Endothelial cell of umbilical vein (primary cell): Measurements from ENCODE around the gene CLIC5. TPM values are rescaled to one million over a fixed set of nuclear protein-coding genes. Genes with fewer than 3 reads are reported as not detected.

Experiments
- BruUV-seq: library from RNA; stranded (reverse); fragments of 400-500 nt; replicated peaks from 2 replicates; lab custom pipeline; 2021; lab: Mats Ljungman, UMichigan
- CTCF ChIA-PET: fragments of 300-600, 350-600 bp; sonication (Branson Sonifier 250); formaldehyde crosslinking; loops from one replicate; lab custom pipeline; 2021; ENCODE audit warnings: antibody characterized with exemption, inconsistent platforms; lab: Charles Lee
- POLR2A ChIA-PET: fragments of 300-600, 350-600 bp; sonication (Branson Sonifier 250); formaldehyde crosslinking; loops from one replicate; lab custom pipeline; 2021; ENCODE audit warnings: antibody characterized with exemption, inconsistent platforms; lab: Charles Lee
- DNase-seq: peaks from one replicate; pipeline ENCODE4 v3.0.0-alpha.2; 2011; ENCODE audit warnings: low read depth, low spot score
- FAIRE-seq: peaks from 2 replicates; lab custom pipeline; 2011; peaks lifted over from hg19 to GRCh38; lab: Jason Lieb, UNC
- H2AFZ ChIP-seq: 2 replicates; pipeline ENCODE4 v1.6.0; 2012; ENCODE audit warnings: low read depth, low read length, control low read depth, inconsistent platforms
- H3K27ac ChIP-seq: 2 replicates; pipeline ENCODE4 v1.5.1; 2011; ENCODE audit warnings: low read depth, mild to moderate bottlenecking, control low read depth, low read length, moderate library complexity; ENCODE audit not compliant: insufficient read depth
- H3K27me3 ChIP-seq, 2 experiments: 2 replicates each; pipeline versions ENCODE4 v1.6.0 to v1.6.1; 2011; ENCODE audit warnings: low read length in 2 of 2, mixed read lengths in 1 of 2; ENCODE audit not compliant: control insufficient read depth in 2 of 2, insufficient read depth in 2 of 2
- H3K36me3 ChIP-seq, 2 experiments: 2 replicates in 1 of 2; 3 replicates in 1 of 2; pipeline ENCODE4 v1.5.1; 2011; ENCODE audit warnings: low read length in 2 of 2, mild to moderate bottlenecking in 1 of 2, moderate library complexity in 1 of 2; ENCODE audit not compliant: control insufficient read depth in 2 of 2, insufficient read depth in 2 of 2; ENCODE audit errors: extremely low read depth in 1 of 2
- H3K4me1 ChIP-seq: 3 replicates; pipeline ENCODE4 v1.5.1; 2011; ENCODE audit warnings: mild to moderate bottlenecking, low read length; ENCODE audit not compliant: control insufficient read depth, insufficient read depth; ENCODE audit errors: extremely low read depth
- H3K4me2 ChIP-seq: 2 replicates; pipeline ENCODE4 v1.6.1; 2011; ENCODE audit warnings: low read length, control low read depth, mixed read lengths; ENCODE audit not compliant: insufficient read depth
- H3K4me3 ChIP-seq, 3 experiments: fragments of 200-600 bp in 1 of 3; sonication (generic), shearing (Covaris generic) in 1 of 3; replicated peaks in 1 of 3; 2 replicates each; pipeline ENCODE4 v1.5.1; 2011 to 2016; ENCODE audit warnings: control low read depth in 3 of 3, low read length in 3 of 3, mild to moderate bottlenecking in 2 of 3, inconsistent platforms in 1 of 3, low read depth in 1 of 3, moderate library complexity in 1 of 3; ENCODE audit not compliant: insufficient read depth in 1 of 3
- H3K79me2 ChIP-seq: 2 replicates; pipeline ENCODE4 v1.6.0; 2012; ENCODE audit warnings: low read length, inconsistent platforms; ENCODE audit not compliant: control insufficient read depth, insufficient read depth
- H3K9ac ChIP-seq: replicated peaks from 2 replicates; pipeline ENCODE3; 2011; ENCODE audit warnings: low read length, control low read depth; ENCODE audit not compliant: insufficient read depth; ENCODE audit errors: extremely low read depth
- H3K9me1 ChIP-seq: replicated peaks from 3 replicates; pipeline ENCODE4 v1.6.0; 2011; ENCODE audit warnings: mild to moderate bottlenecking, low read length; ENCODE audit not compliant: control insufficient read depth, insufficient read depth; ENCODE audit errors: extremely low read depth
- H3K9me3 ChIP-seq: replicated peaks from 2 replicates; pipeline ENCODE4 v1.5.1; 2012; ENCODE audit warnings: low read length, inconsistent platforms; ENCODE audit not compliant: control insufficient read depth, insufficient read depth
- H4K20me1 ChIP-seq: replicated peaks from 2 replicates; pipeline ENCODE3; 2011; ENCODE audit warnings: mild to moderate bottlenecking, low read length; ENCODE audit not compliant: control insufficient read depth, insufficient read depth; ENCODE audit errors: extremely low read depth
- CTCF ChIP-seq, 2 donors: IDR thresholded peaks; 1 replicate in 1 of 2; 2 replicates in 1 of 2; pipeline ENCODE4 v1.5.1; 2011; ENCODE audit warnings: low read length in 2 of 2, mild to moderate bottlenecking in 2 of 2, moderate library complexity in 2 of 2, control low read depth in 1 of 2, inconsistent platforms in 1 of 2, low read depth in 1 of 2; ENCODE audit not compliant: insufficient read depth in 1 of 2; ENCODE audit errors: extremely low read depth in 1 of 2
- EZH2 ChIP-seq: IDR thresholded peaks from 2 replicates; pipeline ENCODE4 v1.6.1; 2012; ENCODE audit warnings: borderline replicate concordance, low read depth, mild to moderate bottlenecking, moderate library complexity, low read length, inconsistent platforms; ENCODE audit not compliant: severe bottlenecking
- FOS ChIP-seq: IDR thresholded peaks from 2 replicates; pipeline ENCODE4 v1.6.1; 2011; ENCODE audit warnings: mild to moderate bottlenecking, low read length, moderate library complexity, borderline replicate concordance; ENCODE audit not compliant: insufficient read depth
- GATA2 ChIP-seq: IDR thresholded peaks from 2 replicates; pipeline ENCODE4 v1.7.0; 2011; ENCODE audit warnings: low read depth, mild to moderate bottlenecking, moderate library complexity, mixed read lengths, low read length; ENCODE audit not compliant: insufficient read length, insufficient read depth
- JUN ChIP-seq: IDR thresholded peaks from 2 replicates; pipeline ENCODE4 v1.6.1; 2011; ENCODE audit warnings: borderline replicate concordance, low read depth; ENCODE audit not compliant: insufficient read length, insufficient read depth
- MAX ChIP-seq: IDR thresholded peaks from 2 replicates; pipeline ENCODE4 v1.6.1; 2011; ENCODE audit not compliant: insufficient read depth, insufficient read length
- MYC ChIP-seq: IDR thresholded peaks from one replicate; pipeline ENCODE4 v1.6.1; 2011; ENCODE audit warnings: mild to moderate bottlenecking, low read depth, low read length
- POLR2A ChIP-seq: IDR thresholded peaks from 2 replicates; pipeline ENCODE4 v1.6.1; 2012; ENCODE audit warnings: low read depth, mild to moderate bottlenecking, control low read depth, low read length
- POLR2AphosphoS5 ChIP-seq: IDR thresholded peaks from 2 replicates; pipeline ENCODE4 v1.6.1; 2012; ENCODE audit warnings: low read depth, mild to moderate bottlenecking, control low read depth, low read length, moderate library complexity; ENCODE audit not compliant: insufficient read depth
- dilution Hi-C: fragments of 300-500 bp; cut with MboI; formaldehyde crosslinking; loops from one replicate; pipeline ENCODE4 v1.15.0; 2019; ENCODE audit warnings: low sequenced_read_pairs; ENCODE audit not compliant: extremely low pct_ligation_motif_present
- intact Hi-C: fragments of 100-400 bp; cut with micrococcal nuclease; formaldehyde crosslinking; loops from one replicate; pipeline ENCODE4 v1.10.0; 2022
- polyA plus RNA-seq, 4 experiments: library from polyadenylated mRNA; depleted of rRNA in 3 of 4; stranded (reverse) in 3 of 4; unstranded in 1 of 4; fragments of >200 nt; gene quantifications; 2 replicates each; pipeline versions ENCODE4 v1.2.1 to v1.2.3, GENCODE V29; 2011 to 2012; ENCODE audit warnings: missing spikeins in 1 of 4
- total RNA-seq: library from RNA; stranded (reverse); gene quantifications from 2 replicates; pipeline ENCODE4 v1.2.3, GENCODE V29; 2021

Gene CLIC5
- total and polyA plus RNA-seq, 2 donors (not counting 3 experiments of a cell fraction or from before 2014, with no cell fraction given), result 0.07 TPM; not detected in 1

GRCh38 chr6:46040288-46040687, 24.6 kb upstream of the CLIC5 start:
- POLR2A ChIA-PET, result no interaction called here
- intact Hi-C loops (loop anchor here (5.0 to 10.0 kb wide), 4 partner anchors 145 to 1225 kb away; partner anchors contain the start of genes CYP39A1 and SLC25A27), dilution Hi-C loops (no loop called here)
- TF ChIP-seq JUN (no peak), FOS (no peak), MYC (no peak), GATA2 (no peak), MAX (no peak), EZH2 (no peak), CTCF (IDR thresholded peaks at IDR 0.05; ENCODE audit: extremely low read depth in 1 of 2, insufficient read depth in 1 of 2, low read depth in 1 of 2, low read length in 2 of 2) (no peak), POLR2A (no peak), POLR2AphosphoS5 (no peak)
- Histone ChIP-seq H3K27me3 (no peaks in the 10 kb centered on the region), H4K20me1 (no peaks in the 10 kb centered on the region), H3K36me3 (no peaks in the 10 kb centered on the region), H3K4me1 (peaks cover 29% of the 10 kb centered on the region), H3K9me1 (no peaks in the 10 kb centered on the region), H3K27ac (no peak overlapping the region), H3K4me3 (no peak overlapping the region), H3K9me3 (no peaks in the 10 kb centered on the region), H3K9ac (no peak overlapping the region), H2AFZ (no peak overlapping the region), H3K79me2 (no peaks in the 10 kb centered on the region), H3K4me2 (no peak overlapping the region)
- CTCF ChIA-PET, result interaction anchor here (0.7 to 2.5 kb wide), 4 partner anchors 15 to 370 kb away, joined by 3 to 19 read pairs (median 8); no protein-coding TSS in a partner anchor
- DNase-seq (no peak), FAIRE-seq (no peak)
- no TSS peak for BruUV-seq
